Psoas muscle (tissue), 8 donors: ENCODE measurements around the gene GAS2L2. TPM values are rescaled to one million over a fixed set of nuclear protein-coding genes. Genes with fewer than 3 reads are reported as not detected.
A peak's percentile ranks its signal among the peaks of the same experiment; 100 is the strongest.

Experiments used
- ATAC-seq, 4 donors: fragments of 200-7000 bp; cut with Tn5 transposase; one replicate each; pipeline ENCODE4 v1.9.1; 2020; ENCODE audit warnings: moderate library complexity in 3 of 4, mild to moderate bottlenecking in 2 of 4
- DNase-seq, 2 donors: peaks; one replicate each; pipeline ENCODE4 v3.0.0-alpha.2; 2020
- H3K27ac ChIP-seq: fragments of 200-600 bp; one replicate; pipeline ENCODE4 v1.8.0; 2022
- H3K27me3 ChIP-seq, 3 donors: fragments of 200-600 bp in 1 of 3; one replicate each; pipeline versions ENCODE4 v1.6.1 to v1.8.0; 2013 to 2022; ENCODE audit warnings: low read length in 2 of 3, mild to moderate bottlenecking in 2 of 3, moderate library complexity in 1 of 3; ENCODE audit not compliant: insufficient read depth in 3 of 3
- H3K36me3 ChIP-seq, 2 donors: fragments of 200-600 bp in 1 of 2; one replicate each; pipeline versions ENCODE4 v1.6.1 to v1.8.0; 2013 to 2022; ENCODE audit warnings: low read depth in 1 of 2, mild to moderate bottlenecking in 1 of 2, moderate library complexity in 1 of 2; ENCODE audit not compliant: insufficient read depth in 1 of 2
- H3K4me1 ChIP-seq: fragments of 200-600 bp; one replicate; pipeline ENCODE4 v1.8.0; 2022
- H3K4me3 ChIP-seq: fragments of 200-600 bp; one replicate; pipeline ENCODE4 v1.8.0; 2022; ENCODE audit warnings: mild to moderate bottlenecking
- H3K9me3 ChIP-seq: fragments of 200-600 bp; one replicate; pipeline ENCODE4 v1.8.0; 2022
- CTCF ChIP-seq: fragments of 200-600 bp; IDR thresholded peaks from one replicate; pipeline ENCODE4 v1.8.0; 2022; ENCODE audit warnings: antibody characterized with exemption
- WGBS, 3 donors: extraction: QIAGEN DNeasy Blood & Tissue Kit; methylation state at CpG; one replicate each; pipeline versions ENCODE4 v1.1.6 to v1.1.7; 2013; 5-methylcytosine and 5-hydroxymethylcytosine counted together
- intact Hi-C, 2 donors: fragments of 100-400 bp; cut with DNase I; formaldehyde crosslinking; loops; one replicate each; pipeline versions ENCODE4 v1.11.0 to v1.14.2; 2022
- polyA plus RNA-seq, 3 donors: library from polyadenylated mRNA; stranded (reverse); fragments of 200-250 nt; gene quantifications; one replicate each; pipeline ENCODE4 v1.2.3, GENCODE V29; 2013
- total RNA-seq, 4 donors: library from RNA; stranded (reverse); fragmentation: NEBNext Ultra II Directional in 2 of 4; extraction: Animal tissue kit (Norgen Biotek cat#: 25700) in 2 of 4; gene quantifications; one replicate each; pipeline versions ENCODE4 v1.2.1 to v1.2.4, GENCODE V29; 2021 to 2023
- donor health status: healthy with polysubstance abuse.
- donor health status: DM: no; HTN: no; CAD: no; lungs with moderate emphysema.
- donor health status: Bipolar disorder and iron deficiency.
- donor health status: healthy.
- donor health status: DM: yes; HTN: yes; CAD: no.
- donor health status: DM: no; HTN: no; CAD: no.
- donor health status: DM: no; HTN: no; CAD: no.
- donor health status: DM: yes; HTN: yes; CAD: no.

Gene GAS2L2
- total and polyA plus RNA-seq, 7 donors, result 0.04 to 0.27 (median 0.13) TPM; not detected in 1

- ATAC-seq (no peak), DNase-seq (no peak)
- no peak overlapping the region for H3K27ac ChIP-seq
- no peaks in the 10 kb centered on the region for H3K36me3 ChIP-seq
- H3K27me3 ChIP-seq, result peaks cover 0 to 7% (median 0%) of the 10 kb centered on the region in 3 donors
- TF ChIP-seq CTCF, result no peak
- peaks cover 13% of the 10 kb centered on the region for H3K4me1 ChIP-seq
- no peak overlapping the region for H3K4me3 ChIP-seq
- no peaks in the 10 kb centered on the region for H3K9me3 ChIP-seq
- WGBS, 3 donors, result 39 to 47% (median 41%) methylated on average over 7 of the region's 7 CpGs
- intact Hi-C loops, result loop anchor here (5.0 to 10.0 kb wide), 3 partner anchors 81 to 429 kb away; no protein-coding TSS in a partner anchor
Observed at GRCh38 chr17:35743626-35744328, 9.3 kb downstream of the GAS2L2 start.

- H3K36me3 ChIP-seq, result no peaks in the 10 kb centered on the region
- no peak overlapping the region for H3K4me3 ChIP-seq
- no peaks in the 10 kb centered on the region for H3K9me3 ChIP-seq
- no peak overlapping the region for H3K27ac ChIP-seq
- no peak for DNase-seq
- peaks cover 13% of the 10 kb centered on the region for H3K4me1 ChIP-seq
- intact Hi-C loops, result loop anchor here (5.0 to 10.0 kb wide), 3 partner anchors 81 to 428 kb away; no protein-coding TSS in a partner anchor
- ATAC-seq, result no peak
- WGBS, 3 donors, result 61 to 65% (median 61%) methylated on average over 7 of the region's 7 CpGs
- peaks cover 0 to 7% (median 0%) of the 10 kb centered on the region in 3 donors for H3K27me3 ChIP-seq
- no peak for TF ChIP-seq CTCF
Observed at GRCh38 chr17:35742896-35743477, 10.1 kb downstream of the GAS2L2 start.

DNA sequence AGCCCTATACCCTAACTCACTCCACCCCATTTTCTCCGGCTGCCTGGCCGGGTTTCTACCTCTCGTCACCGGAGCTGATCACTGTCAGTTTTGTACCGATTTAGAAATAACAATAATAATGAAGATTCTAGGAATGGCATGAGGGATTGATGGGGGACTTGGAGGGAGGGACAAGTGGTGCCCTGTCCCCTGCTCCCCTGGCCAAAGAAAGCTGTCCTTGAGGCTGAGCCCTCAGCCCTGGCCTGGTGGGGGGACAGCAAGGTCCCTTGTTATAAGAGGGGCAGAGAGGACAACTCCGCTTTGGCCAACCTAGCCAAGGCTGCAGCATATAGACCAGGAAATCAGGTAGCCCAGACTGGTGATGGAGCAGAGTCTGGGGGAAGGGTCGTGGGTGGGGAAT, 10.5 kb downstream of the GAS2L2 start:
- Histone ChIP-seq H3K27me3 (peaks cover 0 to 7% (median 0%) of the 10 kb centered on the region in 3 donors), H3K4me3 (no peak overlapping the region), H3K9me3 (no peaks in the 10 kb centered on the region), H3K27ac (no peak overlapping the region), H3K4me1 (peaks cover 13% of the 10 kb centered on the region), H3K36me3 (no peaks in the 10 kb centered on the region)
- intact Hi-C loops, result loop anchor here (5.0 to 10.0 kb wide), 3 partner anchors 80 to 428 kb away; no protein-coding TSS in a partner anchor
- no peak for TF ChIP-seq CTCF
- 57 to 72% (median 60%) methylated on average over 7 of the region's 7 CpGs for WGBS, 3 donors
- no peak for DNase-seq
- no peak for ATAC-seq

DNA sequence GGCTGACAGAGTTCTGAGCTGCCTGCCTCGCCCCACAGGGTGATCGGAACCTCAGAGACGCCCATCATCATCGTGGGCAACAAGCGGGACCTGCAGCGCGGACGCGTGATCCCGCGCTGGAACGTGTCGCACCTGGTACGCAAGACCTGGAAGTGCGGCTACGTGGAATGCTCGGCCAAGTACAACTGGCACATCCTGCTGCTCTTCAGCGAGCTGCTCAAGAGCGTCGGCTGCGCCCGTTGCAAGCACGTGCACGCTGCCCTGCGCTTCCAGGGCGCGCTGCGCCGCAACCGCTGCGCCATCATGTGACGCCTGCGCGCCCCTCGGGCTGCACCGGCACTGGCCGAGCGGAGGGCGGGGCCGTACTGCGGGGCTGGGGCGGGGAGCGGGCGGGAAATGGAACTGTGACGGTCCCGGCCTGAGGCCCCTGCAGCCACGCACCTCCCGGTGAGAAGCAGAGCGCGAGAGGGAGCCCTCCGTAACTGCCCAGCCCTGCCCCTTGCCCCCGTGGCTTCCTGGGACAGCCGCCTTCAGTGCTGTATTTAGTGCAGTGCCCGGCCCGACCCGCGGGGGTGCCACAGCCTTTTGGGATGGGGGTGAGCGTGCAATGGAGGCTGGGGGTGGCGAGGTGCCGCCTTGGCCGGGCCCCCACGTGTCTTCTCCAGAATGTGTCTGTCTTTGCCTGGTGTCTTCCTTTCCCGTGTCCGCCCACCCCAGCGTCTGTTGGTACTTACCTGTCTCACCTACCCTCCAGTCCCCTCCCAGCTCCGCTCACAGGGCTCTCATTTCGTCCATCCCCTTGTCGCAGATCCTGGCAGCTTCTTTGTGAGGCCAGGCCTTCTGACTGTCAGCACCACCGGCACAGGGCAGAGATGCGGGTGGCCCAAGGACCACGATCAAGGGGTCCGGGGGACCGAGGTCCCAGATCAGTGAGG, 11.8 kb downstream of the GAS2L2 start:
- intact Hi-C loops, result loop anchor here (2.0 to 10.0 kb wide), 4 partner anchors 79 to 426 kb away; no protein-coding TSS in a partner anchor
- no peak for TF ChIP-seq CTCF
- no peaks in the 10 kb centered on the region for H3K9me3 ChIP-seq
- no peaks in the 10 kb centered on the region for H3K36me3 ChIP-seq
- WGBS, 3 donors, result 12 to 19% (median 15%) methylated on average over 58 to 73 of the region's 73 CpGs
- peaks cover 0 to 7% (median 0%) of the 10 kb centered on the region in 3 donors for H3K27me3 ChIP-seq
- H3K27ac ChIP-seq, result no peak overlapping the region
- peaks cover 13% of the 10 kb centered on the region for H3K4me1 ChIP-seq
- DNase-seq, result no peak
- peak overlapping the region; percentile 57 for H3K4me3 ChIP-seq
- ATAC-seq, result peak; percentile 60 to 86 (median 70)
